T1000 (cell line): ENCODE measurements around the gene FNDC5.

Experiments
- DNase-seq: peaks from one replicate; lab custom pipeline; 2025; ENCODE audit warnings: mixed read lengths; lab: John Stamatoyannopoulos, UW

FNDC5 gene

GRCh38 chr1:32813941-32814739, 56.6 kb downstream of the FNDC5 start:
- no peak for DNase-seq
